Breast epithelium (tissue), 4 donors: ENCODE measurements around the gene FRMPD4. TPM values are rescaled to one million over a fixed set of nuclear protein-coding genes. Genes with fewer than 3 reads are reported as not detected.
"Not testable (repeated sequence)": the region's sequence is repeated elsewhere in the genome, so short reads cannot be mapped to it uniquely, and the experiment has no call there.

ENCODE experiments used
- DNase-seq, 2 donors: peaks; one replicate each; pipeline ENCODE4 v3.0.0-alpha.2; 2019; ENCODE audit warnings: low spot score in 2 of 2
- H3K27ac ChIP-seq, 2 donors: fragments of 200-600 bp; sonication (generic) in 1 of 2; one replicate each; pipeline ENCODE4 v1.5.1; 2016 to 2019; ENCODE audit warnings: mild to moderate bottlenecking in 1 of 2
- H3K27me3 ChIP-seq, 2 donors: fragments of 200-600 bp; sonication (generic) in 1 of 2; one replicate each; pipeline versions ENCODE4 v1.5.1 to v1.6.0; 2017 to 2019; ENCODE audit warnings: control low read depth in 1 of 2, mild to moderate bottlenecking in 1 of 2
- H3K36me3 ChIP-seq: fragments of 200-600 bp; one replicate; pipeline ENCODE4 v1.5.1; 2019
- H3K4me1 ChIP-seq, 2 donors: fragments of 200-600 bp; sonication (generic); one replicate each; pipeline ENCODE4 v1.5.1; 2016 to 2019; ENCODE audit warnings: control low read depth in 1 of 2
- H3K4me3 ChIP-seq, 3 donors: fragments of 200-600 bp; sonication (generic); 1 replicate in 2 of 3; 2 replicates in 1 of 3; pipeline ENCODE4 v1.5.1; 2016 to 2019; ENCODE audit warnings: mild to moderate bottlenecking in 3 of 3, moderate library complexity in 2 of 3
- H3K9me3 ChIP-seq, 2 donors: fragments of 200-600 bp; sonication (generic) in 1 of 2; one replicate each; pipeline ENCODE4 v1.5.1; 2016 to 2019; ENCODE audit warnings: control low read depth in 1 of 2
- CTCF ChIP-seq, 3 donors: fragments of 450-650 bp; IDR thresholded peaks; one replicate each; pipeline ENCODE4 v1.5.1; 2016 to 2017; ENCODE audit warnings: antibody characterized with exemption in 3 of 3, mild to moderate bottlenecking in 3 of 3, moderate library complexity in 3 of 3
- POLR2A ChIP-seq: fragments of 450-650 bp; IDR thresholded peaks from one replicate; pipeline ENCODE4 v1.6.1; 2016; ENCODE audit warnings: antibody characterized with exemption, mild to moderate bottlenecking, moderate library complexity
- POLR2AphosphoS5 ChIP-seq, 3 donors: sonication (generic); formaldehyde crosslinking; IDR thresholded peaks; one replicate each; pipeline ENCODE4 v1.6.1; 2017; ENCODE audit warnings: antibody characterized with exemption in 3 of 3
- intact Hi-C: fragments of 100-400 bp; cut with DNase I; formaldehyde crosslinking; loops from one replicate; pipeline ENCODE4 v1.15.1; 2023; ENCODE audit warnings: low total_unique reads
- total RNA-seq, 3 donors: library from RNA; depleted of rRNA; stranded (reverse); fragments of >200 nt; gene quantifications; one replicate each; pipeline ENCODE4 v1.1.0, GENCODE V29; 2016

FRMPD4 gene
- total RNA-seq, 3 donors from 2014 or later, result under 0.01 TPM

DNA sequence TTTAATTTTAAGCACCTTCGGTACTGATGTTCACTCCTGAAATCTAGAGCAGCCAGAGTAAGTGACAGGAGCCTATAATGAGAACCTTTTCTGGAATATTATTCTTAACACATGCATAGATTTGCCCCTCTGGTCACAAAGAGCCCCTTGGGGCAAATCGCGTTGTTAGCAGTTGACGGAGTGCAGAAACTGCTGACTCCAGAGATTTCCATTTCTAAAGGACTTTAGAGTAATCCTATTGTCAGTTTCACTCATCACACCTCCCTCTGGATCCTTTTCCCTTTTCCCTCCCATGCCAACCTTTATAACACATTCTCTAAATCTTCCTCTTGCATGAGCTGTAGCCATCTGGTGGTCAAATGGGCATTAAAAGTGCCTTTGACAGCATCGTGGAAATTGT, 388.0 kb downstream of the FRMPD4 start:
- TF ChIP-seq CTCF (IDR thresholded peaks at IDR 0.05) (no peak), POLR2AphosphoS5 (IDR thresholded peaks at IDR 0.05) (no peak), POLR2A (no peak)
- no peak for DNase-seq
- intact Hi-C loops, result no loop called here

DNA sequence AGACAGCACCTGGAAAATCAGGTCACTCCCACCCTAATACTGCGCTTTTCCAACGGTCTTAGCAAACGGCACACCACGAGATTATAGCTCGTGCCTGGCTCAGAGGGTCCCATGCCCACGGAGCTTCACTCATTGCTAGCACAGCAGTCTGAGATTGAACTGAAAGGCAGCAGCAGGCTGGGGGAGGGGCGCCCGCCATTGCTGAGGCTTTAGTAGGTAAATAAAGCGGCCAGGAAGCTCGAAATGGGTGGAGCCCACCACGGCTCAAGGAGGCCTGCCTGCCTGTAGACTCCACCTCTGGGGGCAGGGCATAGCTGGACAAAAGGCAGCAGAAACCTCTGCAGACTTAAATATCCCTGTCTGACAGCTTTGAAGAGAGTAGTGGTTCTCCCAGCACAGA, 399.8 kb downstream of the FRMPD4 start:
- H3K4me3 ChIP-seq, DNase-seq: not testable (repeated sequence)

More for the DNA sequence above, 388.0 kb downstream of the FRMPD4 start:
- Histone ChIP-seq H3K27me3 (no peaks in the 10 kb centered on the region), H3K4me3 (no peak overlapping the region), H3K36me3 (no peaks in the 10 kb centered on the region), H3K9me3 (no peaks in the 10 kb centered on the region), H3K4me1 (no peaks in the 10 kb centered on the region), H3K27ac (no peak overlapping the region)

GRCh38 chrX:12542251-12542650, 404.0 kb downstream of the FRMPD4 start:
- H3K27ac ChIP-seq, H3K4me3 ChIP-seq, H3K27me3 ChIP-seq, DNase-seq, H3K36me3 ChIP-seq, H3K9me3 ChIP-seq, H3K4me1 ChIP-seq, intact Hi-C loops: not testable (repeated sequence)

More for the DNA sequence above, 399.8 kb downstream of the FRMPD4 start:
- H3K4me1 ChIP-seq, H3K9me3 ChIP-seq, H3K27ac ChIP-seq, intact Hi-C loops, H3K36me3 ChIP-seq: not testable (repeated sequence)
- peaks cover 0 to 18% of the 10 kb centered on the region in 2 donors for H3K27me3 ChIP-seq

- Histone ChIP-seq H3K36me3 (no peaks in the 10 kb centered on the region), H3K27ac (no peak overlapping the region), H3K4me3 (no peak overlapping the region), H3K4me1 (no peaks in the 10 kb centered on the region), H3K9me3 (no peaks in the 10 kb centered on the region), H3K27me3 (no peaks in the 10 kb centered on the region)
- intact Hi-C loops, result no loop called here
- TF ChIP-seq POLR2A (no peak), POLR2AphosphoS5 (IDR thresholded peaks at IDR 0.05) (no peak), CTCF (IDR thresholded peaks at IDR 0.05) (no peak)
- DNase-seq, result no peak
Measured at GRCh38 chrX:12548341-12548740, 410.1 kb downstream of the FRMPD4 start.

DNA sequence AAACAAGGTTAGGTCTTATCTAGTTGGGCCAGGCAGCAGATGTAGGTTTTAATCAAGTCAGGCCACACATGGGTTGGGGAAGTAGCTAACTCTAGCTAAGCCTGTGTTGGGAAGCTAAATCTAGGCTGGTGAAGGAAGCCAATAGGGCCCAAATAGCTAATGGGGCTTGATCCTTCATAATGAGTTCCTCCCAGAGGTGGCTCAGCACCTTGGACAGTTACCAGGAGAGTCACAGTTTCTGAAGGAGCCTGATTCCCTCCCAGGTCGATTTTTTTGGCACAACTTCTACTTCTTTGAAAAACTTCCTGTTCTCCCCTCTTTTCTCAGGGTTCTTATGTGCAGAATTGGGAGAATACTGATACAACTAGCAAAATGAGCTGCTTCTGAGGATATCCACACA, 410.5 kb downstream of the FRMPD4 start:
- intact Hi-C loops, result no loop called here
- Histone ChIP-seq H3K9me3 (no peaks in the 10 kb centered on the region), H3K4me1 (no peaks in the 10 kb centered on the region), H3K4me3 (no peak overlapping the region), H3K36me3 (no peaks in the 10 kb centered on the region), H3K27me3 (no peaks in the 10 kb centered on the region), H3K27ac (no peak overlapping the region)
- TF ChIP-seq CTCF (IDR thresholded peaks at IDR 0.05), result no peak
- TF ChIP-seq POLR2AphosphoS5 (IDR thresholded peaks at IDR 0.05), result no peak
- TF ChIP-seq POLR2A, result no peak
- no peak for DNase-seq

DNA sequence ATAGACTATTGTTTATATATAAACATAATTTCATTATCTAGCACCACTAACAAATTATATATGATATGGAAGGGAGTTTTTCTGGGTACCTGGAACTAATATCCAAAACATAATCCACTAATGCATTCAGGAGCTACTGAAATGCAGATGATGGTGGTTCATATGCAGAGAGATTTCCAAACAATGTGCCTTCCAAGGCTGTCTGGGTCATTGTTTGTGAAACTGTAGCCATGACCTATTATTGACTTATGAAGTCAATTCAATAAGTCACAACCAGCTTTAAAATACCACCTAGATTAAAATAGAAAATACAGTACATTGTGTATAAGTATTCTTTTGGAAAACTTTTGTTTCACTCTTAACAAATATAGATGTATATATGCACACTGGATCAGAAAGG, 415.9 kb downstream of the FRMPD4 start:
- no peak for TF ChIP-seq CTCF (IDR thresholded peaks at IDR 0.05)
- no peak for TF ChIP-seq POLR2AphosphoS5 (IDR thresholded peaks at IDR 0.05)
- TF ChIP-seq POLR2A, result no peak
- Histone ChIP-seq H3K4me3 (no peak overlapping the region), H3K27me3 (peaks cover 0 to 8% of the 10 kb centered on the region in 2 donors), H3K4me1 (no peaks in the 10 kb centered on the region), H3K27ac (no peak overlapping the region), H3K36me3 (no peaks in the 10 kb centered on the region), H3K9me3 (no peaks in the 10 kb centered on the region)
- no peak for DNase-seq
- intact Hi-C loops, result no loop called here
